Caki2 (cell line): ENCODE data around the gene LRFN2. TPM values are rescaled to one million over a fixed set of nuclear protein-coding genes. Genes with fewer than 3 reads are reported as not detected.

Experiments used
- DNase-seq: peaks from one replicate; pipeline ENCODE4 v3.0.0-alpha.2; 2015; ENCODE audit warnings: low read depth
- in situ Hi-C: cut with HindIII; loops from 2 replicates; pipeline ENCODE4 v1.10.0; 2016; ENCODE audit warnings: low sequenced_read_pairs, low pct_unique_long_range_greater_than_20kb, mixed read lengths
- total RNA-seq: library from RNA; depleted of rRNA; stranded (reverse); fragments of >200 nt; shearing (Covaris generic); gene quantifications from 2 replicates; pipeline ENCODE4 v1.2.3, GENCODE V29; 2014; ENCODE audit warnings: low replicate concordance

LRFN2 gene
- total RNA-seq, 1 experiment from 2014 or later = not detected

- no peak for DNase-seq
- in situ Hi-C loops = no loop called here
Measured at GRCh38 chr6:40352527-40353170, 234.5 kb downstream of the LRFN2 start.

- DNase-seq = no peak
- in situ Hi-C loops = no loop called here
Measured at GRCh38 chr6:40352006-40352405, 235.2 kb downstream of the LRFN2 start.

- no peak for DNase-seq
- in situ Hi-C loops = no loop called here
Measured at GRCh38 chr6:40350747-40351217, 236.4 kb downstream of the LRFN2 start.

- in situ Hi-C loops = no loop called here
- no peak for DNase-seq
Measured at GRCh38 chr6:40349901-40350746, 237.0 kb downstream of the LRFN2 start.

GRCh38 chr6:40349123-40349900 is 237.9 kb downstream of the LRFN2 start:
- in situ Hi-C loops = no loop called here
- no peak for DNase-seq

- in situ Hi-C loops = no loop called here
- no peak for DNase-seq
Measured at GRCh38 chr6:40348591-40348990, 238.6 kb downstream of the LRFN2 start.

- DNase-seq = no peak
Measured at GRCh38 chr6:40347571-40348011, 239.6 kb downstream of the LRFN2 start.

GRCh38 chr6:40346246-40346645 is 240.9 kb downstream of the LRFN2 start:
- in situ Hi-C loops = no loop called here

More at GRCh38 chr6:40347571-40348011, 239.6 kb downstream of the LRFN2 start:
- in situ Hi-C loops = no loop called here

GRCh38 chr6:40344566-40345167 is 242.5 kb downstream of the LRFN2 start:
- in situ Hi-C loops = no loop called here
- DNase-seq = no peak

More at GRCh38 chr6:40346246-40346645, 240.9 kb downstream of the LRFN2 start:
- no peak for DNase-seq

- in situ Hi-C loops = no loop called here
- DNase-seq = no peak
Measured at GRCh38 chr6:40343877-40344565, 243.1 kb downstream of the LRFN2 start.

- in situ Hi-C loops = no loop called here
- DNase-seq = no peak
Measured at GRCh38 chr6:40343318-40343876, 243.8 kb downstream of the LRFN2 start.

GRCh38 chr6:40342723-40343122 is 244.4 kb downstream of the LRFN2 start:
- DNase-seq = no peak
- in situ Hi-C loops = no loop called here

GRCh38 chr6:40341726-40342125 is 245.4 kb downstream of the LRFN2 start:
- no peak for DNase-seq
- in situ Hi-C loops = no loop called here
